Measurements from ENCODE around the gene CEP120.
"Not testable (repeated sequence)": the region's sequence is repeated elsewhere in the genome, so short reads cannot be mapped to it uniquely, and the experiment has no call there.

CEP120 gene

GRCh38 chr5:123371575-123372179, 51.5 kb downstream of the CEP120 start:
- no peak for DNase-seq

DNA sequence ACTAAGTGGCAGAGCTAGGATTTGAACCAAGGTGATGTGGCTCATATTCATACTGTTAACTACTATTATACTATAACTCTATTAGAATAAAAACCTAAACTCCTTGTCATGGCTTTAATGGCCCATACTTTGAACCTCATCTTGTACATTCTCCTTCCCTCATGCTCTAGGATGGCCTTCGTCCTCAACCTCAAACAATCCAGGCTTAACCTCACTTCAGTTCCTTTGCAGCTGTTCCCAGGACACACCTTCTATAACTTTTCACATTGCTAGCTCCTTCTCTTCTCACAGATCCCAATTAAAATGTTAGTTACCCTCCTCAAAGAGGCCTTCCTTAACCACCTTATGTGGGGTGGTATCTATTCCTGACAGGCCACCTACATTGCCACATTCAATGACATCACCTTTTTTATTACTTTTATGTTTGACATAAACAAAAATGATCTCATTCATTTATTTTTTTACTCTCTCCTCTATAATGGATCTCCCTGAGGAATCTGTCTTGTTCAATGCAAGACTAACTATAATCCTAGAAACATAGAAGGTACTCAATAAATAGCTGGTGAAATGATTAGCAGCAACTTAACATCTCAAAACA, 53.7 kb downstream of the CEP120 start:
- no peak for DNase-seq

- DNase-seq, result no peak
Measured at GRCh38 chr5:123367739-123368138, 55.5 kb downstream of the CEP120 start.

DNA sequence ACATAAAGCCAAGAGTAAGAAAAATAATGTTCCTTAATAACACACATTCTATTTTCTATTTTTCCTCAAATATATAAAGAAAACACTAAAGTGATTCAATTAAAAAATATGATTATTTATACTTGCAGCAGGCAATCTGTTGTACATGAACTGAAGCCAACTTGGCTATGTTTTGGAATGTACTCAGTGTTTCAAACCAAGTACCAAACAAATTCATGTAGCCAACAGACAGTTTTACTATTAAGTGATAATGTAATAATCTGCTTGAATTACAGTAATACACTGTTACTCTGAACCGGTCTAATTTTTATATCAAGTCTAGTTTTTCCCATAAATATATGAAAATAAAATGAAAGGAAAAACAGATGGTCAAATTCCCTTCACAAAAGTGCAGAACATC, 58.0 kb downstream of the CEP120 start:
- no peak for DNase-seq

DNA sequence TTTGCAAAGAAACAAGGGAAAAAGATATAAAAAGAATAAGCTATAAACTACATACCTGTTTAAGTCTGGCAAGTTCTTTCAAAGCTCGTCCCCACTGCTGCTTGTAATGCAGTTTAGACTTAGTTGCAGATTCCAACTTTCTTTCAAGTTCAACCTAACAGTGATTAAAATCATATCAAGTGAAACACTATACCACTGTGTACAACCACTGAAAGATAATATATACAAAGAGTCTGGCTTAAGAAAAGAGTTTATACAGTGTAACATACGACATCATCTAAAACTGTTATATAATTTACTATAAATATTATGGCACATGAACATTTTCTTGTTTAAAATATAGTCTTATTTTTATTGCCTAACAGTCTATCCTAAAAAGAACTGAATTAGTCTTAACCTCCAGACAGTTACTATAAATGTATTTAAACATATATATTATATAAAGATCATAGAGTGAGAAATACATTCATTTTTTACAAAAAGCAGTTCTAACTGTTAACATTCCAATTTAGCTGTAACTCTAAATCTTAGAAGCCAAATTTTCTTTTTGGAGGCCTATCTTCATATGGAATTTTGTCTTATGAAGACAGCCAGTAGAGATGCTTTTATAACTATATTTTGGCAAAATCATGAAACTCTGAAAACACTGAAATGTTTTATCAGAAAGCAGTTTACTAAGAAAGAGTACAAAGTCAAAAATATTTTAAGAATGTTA, 58.6 kb downstream of the CEP120 start:
- no peak for DNase-seq

- DNase-seq, result no peak
Measured at GRCh38 chr5:123360910-123361309, 62.3 kb downstream of the CEP120 start.

GRCh38 chr5:123360201-123360571, 63.0 kb downstream of the CEP120 start:
- DNase-seq, result no peak

DNA sequence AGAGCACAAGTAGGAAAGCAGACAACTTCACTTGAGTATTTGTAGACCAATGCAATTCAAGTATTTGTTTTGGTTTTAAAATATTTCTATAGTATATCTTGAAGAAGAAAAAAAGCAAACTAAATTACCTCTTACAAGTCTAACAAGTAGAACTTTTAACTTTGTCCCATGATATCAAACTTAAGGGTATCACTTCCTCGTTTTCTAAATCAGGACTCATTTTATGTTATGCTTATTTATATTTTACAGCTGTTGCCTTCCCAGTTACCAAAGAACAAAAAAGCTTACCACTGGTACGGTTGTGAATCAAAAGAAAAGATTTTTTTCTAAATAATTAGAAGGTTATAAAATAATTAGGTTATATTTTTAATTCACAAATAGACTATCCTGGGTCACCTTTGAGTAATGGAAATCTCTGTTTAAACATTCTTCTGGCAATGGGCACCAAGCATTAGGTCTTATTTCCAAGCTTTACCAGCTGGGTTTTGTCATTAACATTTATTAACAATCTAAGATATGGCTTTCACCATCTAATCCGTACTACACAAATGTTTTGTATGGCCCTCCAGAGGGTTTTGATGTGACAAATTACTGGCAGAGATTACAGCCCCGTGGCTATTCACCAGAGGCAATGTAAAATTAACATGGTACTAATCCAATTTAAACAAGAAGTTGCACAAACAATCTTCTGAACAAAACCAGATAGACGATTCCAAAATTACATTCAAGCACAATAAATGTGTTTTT, 63.6 kb downstream of the CEP120 start:
- DNase-seq, result no peak

DNA sequence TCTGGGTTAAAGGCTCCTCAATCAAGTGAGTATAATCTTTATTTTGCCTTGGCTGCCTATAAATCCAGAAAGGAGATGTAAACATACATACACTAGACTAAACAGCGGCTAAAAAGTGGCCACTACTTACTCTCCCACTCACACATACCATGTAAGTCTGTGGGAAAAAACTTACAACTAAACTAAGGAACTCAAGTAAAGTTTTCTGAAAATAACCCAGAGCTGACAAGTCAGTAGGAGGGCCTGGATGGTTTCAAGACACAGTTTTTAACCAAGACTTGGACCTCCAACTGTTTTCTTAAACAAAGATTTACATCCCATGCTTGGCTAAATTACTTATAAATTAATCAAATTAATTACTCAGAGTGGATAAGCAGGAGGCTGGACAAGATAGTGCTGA, 64.5 kb downstream of the CEP120 start:
- no peak for DNase-seq

DNA sequence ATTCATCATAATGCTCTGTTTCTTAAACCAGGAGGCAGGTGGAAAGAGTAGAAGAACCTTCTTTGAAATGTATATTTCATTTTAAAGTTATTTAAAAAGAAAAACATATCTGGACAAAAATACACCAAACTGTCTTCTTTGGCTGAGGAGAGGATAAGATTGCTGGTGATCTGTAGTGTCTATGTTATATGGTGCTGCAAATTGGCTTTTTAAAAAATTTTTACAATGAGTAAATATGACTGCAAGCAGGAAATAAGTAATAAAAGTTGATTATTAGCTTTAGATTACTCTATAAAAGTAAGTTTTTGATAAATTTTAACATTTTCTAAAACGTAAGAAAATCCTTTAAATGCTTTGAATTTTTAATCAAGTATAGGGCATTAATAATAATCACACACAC, 64.9 kb downstream of the CEP120 start:
- no peak for DNase-seq

GRCh38 chr5:123351820-123352219, 71.4 kb downstream of the CEP120 start:
- DNase-seq, result no peak

DNA sequence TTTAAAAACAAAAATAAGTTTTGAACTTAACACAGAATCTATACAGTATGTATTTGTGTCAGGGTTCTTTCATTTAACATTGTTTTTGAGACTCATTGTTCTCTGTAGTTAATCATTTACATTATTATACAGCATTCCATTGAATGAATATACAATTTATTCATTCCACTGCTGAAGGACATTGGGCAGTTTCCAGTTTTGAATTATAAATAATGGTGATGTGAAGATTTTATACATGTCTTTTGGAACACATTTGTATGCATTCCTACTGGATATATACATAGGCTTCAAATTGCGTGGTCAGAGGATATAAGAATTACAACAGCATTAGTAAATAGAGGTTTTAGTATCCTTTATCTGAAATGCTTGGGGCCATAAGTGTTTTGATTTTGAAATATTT, 72.0 kb downstream of the CEP120 start:
- no peak for DNase-seq

DNA sequence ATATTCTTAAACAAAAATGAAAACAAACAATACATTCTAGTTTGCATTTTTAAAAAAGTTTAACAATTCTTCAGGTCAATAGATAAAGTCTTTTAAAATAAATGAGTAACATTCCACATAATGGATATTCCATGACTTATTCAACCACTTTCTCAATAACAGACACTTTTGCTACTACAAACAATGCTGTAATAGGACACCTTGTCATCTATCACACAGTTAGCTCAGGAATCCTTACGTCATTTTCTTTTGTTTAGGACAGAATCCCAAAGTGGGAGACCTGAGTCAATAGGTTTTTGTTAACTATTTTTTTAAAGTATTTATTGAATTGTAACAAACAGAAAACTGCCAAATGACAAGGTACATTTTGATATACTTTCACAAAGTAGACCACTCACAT, 72.5 kb downstream of the CEP120 start:
- no peak for DNase-seq

- no peak for DNase-seq
Measured at GRCh38 chr5:123344816-123345426, 78.3 kb downstream of the CEP120 start.

DNA sequence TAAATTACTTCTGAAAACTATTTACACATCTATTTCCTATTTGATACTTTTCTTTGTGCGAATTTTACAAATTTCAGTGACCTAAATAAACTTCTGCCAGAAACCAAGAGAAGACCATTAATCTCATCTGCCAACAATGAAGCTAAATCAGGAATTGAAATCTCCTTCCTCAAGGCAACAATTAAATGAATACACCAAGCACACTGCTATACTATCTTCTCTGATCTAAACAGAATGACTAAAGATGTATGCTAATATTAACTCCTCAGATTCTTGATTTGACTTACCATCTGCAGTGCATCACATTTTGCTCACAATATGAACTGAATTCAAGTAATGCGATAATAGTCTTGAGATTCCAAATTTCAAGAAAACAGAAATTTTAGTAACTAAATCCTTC, 82.3 kb downstream of the CEP120 start:
- no peak for DNase-seq

DNA sequence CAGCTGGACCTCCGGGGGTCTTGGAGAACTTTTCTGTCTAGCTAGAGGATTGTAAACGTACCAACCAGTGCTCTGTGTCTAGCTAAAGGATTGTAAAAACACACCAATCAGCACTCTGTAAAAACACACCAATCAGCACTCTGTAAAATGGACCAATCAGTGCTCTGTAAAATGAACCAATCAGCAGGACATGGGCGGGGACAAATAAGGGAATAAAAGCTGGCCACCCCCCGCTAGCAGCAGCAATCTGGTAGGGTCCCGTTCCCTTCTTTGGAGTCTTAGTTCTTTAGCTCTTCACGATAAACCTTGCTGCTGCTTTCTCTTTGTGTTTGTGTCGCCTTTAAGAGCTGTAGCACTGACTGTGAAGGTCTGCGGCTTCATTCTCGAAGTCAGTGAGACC, 114.8 kb downstream of the CEP120 start:
- DNase-seq, result not testable (repeated sequence)

- no peak for DNase-seq
Measured at GRCh38 chr5:123305751-123306150, 117.5 kb downstream of the CEP120 start.

GRCh38 chr5:123304777-123305316, 118.4 kb downstream of the CEP120 start:
- DNase-seq, result no peak

- DNase-seq, result no peak
Measured at GRCh38 chr5:123303802-123304201, 119.4 kb downstream of the CEP120 start.

GRCh38 chr5:123300266-123300665, 122.9 kb downstream of the CEP120 start:
- DNase-seq, result no peak

GRCh38 chr5:123299136-123299535, 124.1 kb downstream of the CEP120 start:
- DNase-seq, result no peak

GRCh38 chr5:123298335-123299030, 124.7 kb downstream of the CEP120 start:
- DNase-seq, result no peak

Measured in stimulated activated naive CD4-positive, alpha-beta T cell treated with Interleukin-2 at 50 U/mL for 16 hours (primary cell).